Measurements from ENCODE around the gene ROR1. TPM values are rescaled to one million over a fixed set of nuclear protein-coding genes. Genes with fewer than 3 reads are reported as not detected.

ROR1 gene
- total RNA-seq, 4 donors from 2014 or later: 5.1 to 7.3 (median 6.5) TPM

DNA sequence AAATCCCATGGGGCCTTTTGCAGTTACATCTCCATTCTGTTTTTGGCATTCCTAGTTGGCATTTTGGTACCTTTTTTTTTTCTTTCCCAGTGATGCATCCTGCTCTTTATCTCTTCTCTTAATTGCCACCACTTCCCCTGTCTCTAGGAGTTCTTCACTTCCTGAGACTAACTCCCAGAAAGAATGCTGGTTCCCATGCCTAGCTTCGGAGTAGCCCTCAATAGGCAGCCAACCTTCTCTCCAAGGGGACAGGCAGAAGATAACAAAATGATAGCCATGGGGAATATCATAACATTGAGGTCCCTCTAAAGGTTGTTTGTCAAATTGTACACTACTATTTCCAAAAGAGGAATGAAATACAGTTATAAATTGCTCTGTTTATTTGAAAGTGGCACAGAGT, 279.0 kb downstream of the ROR1 start:
- WGBS: 86% methylated on average over 1 of the region's 1 CpG
- H3K4me1 ChIP-seq: peaks cover 0 to 3% (median 0%) of the 10 kb centered on the region in 4 donors
- no peak for DNase-seq (ENCODE audit: extremely low spot score)
- TF ChIP-seq POLR2AphosphoS5 (IDR thresholded peaks at IDR 0.05) (no peak), POLR2A (IDR thresholded peaks at IDR 0.05; ENCODE audit: low read depth) (no peak), EP300 (IDR thresholded peaks at IDR 0.05) (no peak)
- TF ChIP-seq, protein P1, sequence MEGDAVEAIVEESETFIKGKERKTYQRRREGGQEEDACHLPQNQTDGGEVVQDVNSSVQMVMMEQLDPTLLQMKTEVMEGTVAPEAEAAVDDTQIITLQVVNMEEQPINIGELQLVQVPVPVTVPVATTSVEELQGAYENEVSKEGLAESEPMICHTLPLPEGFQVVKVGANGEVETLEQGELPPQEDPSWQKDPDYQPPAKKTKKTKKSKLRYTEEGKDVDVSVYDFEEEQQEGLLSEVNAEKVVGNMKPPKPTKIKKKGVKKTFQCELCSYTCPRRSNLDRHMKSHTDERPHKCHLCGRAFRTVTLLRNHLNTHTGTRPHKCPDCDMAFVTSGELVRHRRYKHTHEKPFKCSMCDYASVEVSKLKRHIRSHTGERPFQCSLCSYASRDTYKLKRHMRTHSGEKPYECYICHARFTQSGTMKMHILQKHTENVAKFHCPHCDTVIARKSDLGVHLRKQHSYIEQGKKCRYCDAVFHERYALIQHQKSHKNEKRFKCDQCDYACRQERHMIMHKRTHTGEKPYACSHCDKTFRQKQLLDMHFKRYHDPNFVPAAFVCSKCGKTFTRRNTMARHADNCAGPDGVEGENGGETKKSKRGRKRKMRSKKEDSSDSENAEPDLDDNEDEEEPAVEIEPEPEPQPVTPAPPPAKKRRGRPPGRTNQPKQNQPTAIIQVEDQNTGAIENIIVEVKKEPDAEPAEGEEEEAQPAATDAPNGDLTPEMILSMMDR (IDR thresholded peaks at IDR 0.05): no peak
- no peaks in the 10 kb centered on the region for H3K36me3 ChIP-seq
- H3K27ac ChIP-seq (replicated peaks in 1 of 4): no peak overlapping the region
- H3K9me3 ChIP-seq: peaks cover 0 to 6% (median 1%) of the 10 kb centered on the region in 4 donors
- intact Hi-C loops (cut with DNase I): no loop called here
- no peak overlapping the region for H3K4me3 ChIP-seq
- no peaks in the 10 kb centered on the region for H3K27me3 ChIP-seq

DNA sequence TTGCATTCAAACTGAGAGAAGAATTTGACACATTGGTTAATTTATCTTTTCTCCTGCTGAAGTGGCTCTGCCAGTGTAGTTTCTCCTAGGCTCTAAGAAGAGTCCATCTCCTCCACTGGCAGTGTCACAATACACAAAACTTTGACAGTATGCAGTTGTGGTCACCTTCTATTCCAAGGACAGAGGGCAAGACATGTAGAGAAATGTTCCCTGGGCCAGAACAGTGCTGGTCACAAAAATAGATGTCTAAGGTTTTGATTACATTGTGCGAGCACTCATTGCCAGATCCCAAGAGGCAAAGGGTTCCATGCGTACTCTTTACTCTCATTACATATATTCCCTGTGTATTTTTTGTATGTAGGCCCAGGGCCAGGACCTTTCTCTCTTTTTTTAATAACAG, 281.5 kb downstream of the ROR1 start:
- DNase-seq (ENCODE audit: extremely low spot score): peak; percentile 37
- H3K4me3 ChIP-seq: no peak overlapping the region
- H3K27me3 ChIP-seq: no peaks in the 10 kb centered on the region
- no peak overlapping the region for H3K27ac ChIP-seq (replicated peaks in 1 of 4)
- H3K4me1 ChIP-seq: peaks cover 0 to 3% (median 0%) of the 10 kb centered on the region in 4 donors
- peaks cover 0 to 17% (median 5%) of the 10 kb centered on the region in 4 donors for H3K9me3 ChIP-seq
- WGBS: 85% methylated on average over 2 of the region's 2 CpGs
- intact Hi-C loops (cut with DNase I): no loop called here
- no peaks in the 10 kb centered on the region for H3K36me3 ChIP-seq
- TF ChIP-seq EP300 (IDR thresholded peaks at IDR 0.05): no peak
- TF ChIP-seq POLR2A (IDR thresholded peaks at IDR 0.05; ENCODE audit: low read depth): no peak
- TF ChIP-seq, protein P1 (IDR thresholded peaks at IDR 0.05): no peak
- no peak for TF ChIP-seq POLR2AphosphoS5 (IDR thresholded peaks at IDR 0.05)

DNA sequence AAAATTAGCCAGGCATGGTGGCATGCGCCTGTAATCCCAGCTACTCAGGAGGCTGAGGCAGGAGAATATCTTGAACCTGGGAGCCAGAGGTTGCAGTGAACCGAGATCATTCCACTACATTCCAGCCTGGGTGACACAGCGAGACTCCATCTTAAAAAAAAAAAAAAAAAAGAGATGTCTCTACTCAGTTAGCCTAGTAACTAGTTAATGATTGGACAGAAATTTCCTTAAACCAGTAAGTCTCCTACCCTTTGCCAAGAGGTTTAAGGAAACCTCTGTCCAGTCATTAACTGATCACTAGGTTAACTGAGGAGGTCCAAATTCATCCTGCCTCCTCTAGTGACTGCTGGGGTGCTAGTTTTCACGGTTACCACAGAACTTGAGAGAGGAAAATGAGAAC, 285.7 kb downstream of the ROR1 start:
- 100% methylated on average over 4 of the region's 4 CpGs for WGBS
- H3K9me3 ChIP-seq: peaks cover 0 to 17% (median 5%) of the 10 kb centered on the region in 4 donors
- peak; percentile 4 for DNase-seq (ENCODE audit: extremely low spot score)
- no peaks in the 10 kb centered on the region for H3K27me3 ChIP-seq
- intact Hi-C loops (cut with DNase I): no loop called here
- no peaks in the 10 kb centered on the region for H3K36me3 ChIP-seq
- H3K4me3 ChIP-seq: no peak overlapping the region
- H3K27ac ChIP-seq (replicated peaks in 1 of 4): no peak overlapping the region
- TF ChIP-seq EP300 (IDR thresholded peaks at IDR 0.05) (no peak), POLR2AphosphoS5 (IDR thresholded peaks at IDR 0.05) (no peak), POLR2A (IDR thresholded peaks at IDR 0.05; ENCODE audit: low read depth) (no peak)
- TF ChIP-seq, protein P1 (IDR thresholded peaks at IDR 0.05): no peak
- H3K4me1 ChIP-seq: no peaks in the 10 kb centered on the region

DNA sequence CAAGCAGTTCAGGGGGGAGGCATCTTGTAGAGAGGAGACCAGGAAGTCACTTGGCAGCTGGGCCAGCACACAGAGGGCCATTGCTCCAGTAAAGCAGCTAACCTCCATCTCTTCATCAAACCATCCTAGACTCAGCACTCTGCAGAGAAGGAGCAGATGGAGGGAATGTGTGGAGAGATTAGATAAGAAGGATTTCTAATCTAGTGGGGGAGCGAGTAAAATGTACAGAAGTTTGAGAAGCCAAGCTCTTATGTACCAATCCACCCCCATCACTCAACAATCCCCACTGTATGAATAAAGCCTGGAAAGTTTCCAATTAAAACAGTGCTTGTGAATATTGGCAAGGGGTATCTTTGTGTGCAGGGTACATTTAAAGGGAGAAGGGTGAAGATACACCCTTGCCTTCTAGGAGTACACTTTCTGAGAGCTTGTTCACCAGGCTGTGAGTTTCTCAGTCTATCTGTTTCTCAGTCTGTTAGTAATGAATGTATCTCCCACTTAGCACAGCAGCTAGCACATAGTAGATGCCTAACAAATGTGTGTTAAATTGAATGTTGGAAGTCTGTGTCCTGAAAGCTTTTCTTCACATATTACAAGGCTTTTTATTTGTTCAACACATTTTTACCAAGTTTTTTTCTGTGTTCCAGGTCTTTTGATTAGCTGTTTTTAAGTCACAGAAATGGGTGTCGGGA, 286.9 kb downstream of the ROR1 start:
- TF ChIP-seq POLR2AphosphoS5 (IDR thresholded peaks at IDR 0.05) (no peak), EP300 (IDR thresholded peaks at IDR 0.05) (no peak), POLR2A (IDR thresholded peaks at IDR 0.05; ENCODE audit: low read depth) (no peak)
- TF ChIP-seq, protein P1 (IDR thresholded peaks at IDR 0.05): no peak
- Histone ChIP-seq H3K27ac (replicated peaks in 1 of 4) (no peak overlapping the region), H3K27me3 (no peaks in the 10 kb centered on the region), H3K36me3 (no peaks in the 10 kb centered on the region), H3K9me3 (peaks cover 0 to 17% (median 5%) of the 10 kb centered on the region in 4 donors), H3K4me1 (no peaks in the 10 kb centered on the region), H3K4me3 (no peak overlapping the region)
- intact Hi-C loops (cut with DNase I): no loop called here
- DNase-seq (ENCODE audit: extremely low spot score): peak; percentile 50
- WGBS: 93% methylated on average over 2 of the region's 2 CpGs
